Suppressor macrophage treated with lipopolysaccharide for 1 hour (primary cell): ENCODE measurements around the gene SLC2A6.
"Not testable (repeated sequence)": the region's sequence is repeated elsewhere in the genome, so short reads cannot be mapped to it uniquely, and the experiment has no call there.

Source experiments
- DNase-seq, 3 donors: peaks; one replicate each; pipeline ENCODE4 v3.0.0-alpha.2; 2020 to 2022

Gene SLC2A6

DNA sequence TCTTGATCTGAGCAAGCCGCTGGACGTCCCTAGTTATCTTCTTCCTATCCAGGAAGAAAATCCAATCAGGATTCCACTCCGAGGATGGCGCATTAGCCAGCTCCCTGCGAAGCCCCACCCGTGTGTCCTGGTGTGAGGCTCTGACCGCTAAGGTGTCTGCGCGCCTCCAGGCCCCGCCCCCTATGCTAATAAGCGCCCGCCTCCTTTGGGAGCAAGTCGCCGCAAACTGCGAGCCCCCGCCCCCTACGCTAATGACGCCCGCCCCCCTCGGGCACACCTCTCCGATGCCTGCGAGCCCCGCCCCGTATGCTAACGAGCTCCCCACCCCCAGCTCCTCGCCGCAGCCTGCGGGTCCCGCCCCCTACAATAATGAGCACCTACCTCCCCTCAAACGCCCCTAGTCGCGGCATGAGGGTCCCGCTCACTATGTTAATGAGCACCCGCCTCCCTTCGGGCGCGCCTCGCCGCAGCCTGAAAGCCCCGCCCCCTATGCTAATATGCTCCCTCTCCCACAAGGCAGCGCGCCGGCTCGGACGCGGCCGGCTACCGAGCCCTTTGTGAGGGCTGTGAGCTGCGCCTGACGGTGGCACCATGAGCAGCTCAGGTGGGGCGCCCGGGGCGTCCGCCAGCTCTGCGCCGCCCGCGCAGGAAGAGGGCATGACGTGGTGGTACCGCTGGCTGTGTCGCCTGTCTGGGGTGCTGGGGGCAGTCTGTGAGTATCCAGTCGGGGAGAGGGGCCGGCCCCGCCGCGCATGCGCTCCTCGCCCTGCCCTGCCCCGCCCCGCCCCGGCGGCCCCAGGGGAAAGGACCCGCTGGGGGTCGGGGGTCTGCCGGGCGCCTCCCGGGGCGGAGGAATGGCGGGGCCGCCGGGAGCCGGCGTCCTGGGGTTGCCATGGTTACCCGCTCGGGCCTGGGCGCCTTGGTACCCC, 19.2 kb downstream of the SLC2A6 start, which contains the start of gene CACFD1:
CACFD1 (plus strand) TSS at position 503 of the 929 bp plus-strand sequence; CDS start at position 592, 89 bp downstream.
- DNase-seq = peak; percentile 88 to 97 (median 94)

DNA sequence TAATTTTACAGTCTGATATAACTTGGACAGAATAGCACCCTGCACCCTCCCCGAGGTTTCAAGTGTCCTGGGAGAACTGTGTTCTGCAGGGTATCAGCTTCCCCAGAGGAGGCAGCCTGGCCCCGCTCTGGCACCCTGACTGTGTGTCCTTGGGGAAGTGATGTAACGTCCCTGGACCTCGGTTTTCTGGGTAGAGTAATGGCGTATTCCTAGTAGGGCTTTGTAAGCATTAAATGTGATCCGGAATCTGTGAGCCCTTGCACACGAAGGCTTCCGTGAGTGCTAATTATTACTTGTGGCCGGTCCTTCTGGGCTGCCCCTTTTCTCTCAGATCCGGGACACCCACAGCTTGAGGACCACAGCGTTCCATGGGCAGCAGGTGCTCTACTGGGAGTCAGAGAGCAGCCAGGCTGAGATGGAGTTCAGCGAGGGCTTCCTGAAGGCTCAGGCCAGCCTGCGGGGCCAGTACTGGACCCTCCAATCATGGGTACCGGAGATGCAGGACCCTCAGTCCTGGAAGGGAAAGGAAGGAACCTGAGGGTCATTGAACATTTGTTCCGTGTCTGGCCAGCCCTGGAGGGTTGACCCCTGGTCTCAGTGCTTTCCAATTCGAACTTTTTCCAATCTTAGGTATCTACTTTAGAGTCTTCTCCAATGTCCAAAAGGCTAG, 20.1 kb downstream of the SLC2A6 start:
- DNase-seq = peak; percentile 70 to 78 (median 73)

DNA sequence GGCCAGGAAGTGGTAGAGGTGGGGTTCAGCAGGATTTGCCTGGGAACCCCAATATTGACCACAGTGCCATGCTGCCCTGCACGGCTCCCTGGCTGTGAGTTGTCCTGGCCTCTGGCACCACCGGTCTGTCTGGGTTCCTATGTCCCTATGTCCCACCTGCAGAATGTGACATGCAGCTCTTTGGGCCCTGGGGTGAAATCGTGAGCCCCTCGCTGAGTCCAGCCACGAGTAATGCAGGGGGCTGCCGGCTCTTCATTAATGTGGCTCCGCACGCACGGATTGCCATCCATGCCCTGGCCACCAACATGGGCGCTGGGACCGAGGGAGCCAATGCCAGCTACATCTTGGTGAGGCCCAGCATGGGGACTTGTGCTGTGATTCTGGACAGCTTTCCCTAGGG, 21.2 kb downstream of the SLC2A6 start:
- DNase-seq = no peak

DNA sequence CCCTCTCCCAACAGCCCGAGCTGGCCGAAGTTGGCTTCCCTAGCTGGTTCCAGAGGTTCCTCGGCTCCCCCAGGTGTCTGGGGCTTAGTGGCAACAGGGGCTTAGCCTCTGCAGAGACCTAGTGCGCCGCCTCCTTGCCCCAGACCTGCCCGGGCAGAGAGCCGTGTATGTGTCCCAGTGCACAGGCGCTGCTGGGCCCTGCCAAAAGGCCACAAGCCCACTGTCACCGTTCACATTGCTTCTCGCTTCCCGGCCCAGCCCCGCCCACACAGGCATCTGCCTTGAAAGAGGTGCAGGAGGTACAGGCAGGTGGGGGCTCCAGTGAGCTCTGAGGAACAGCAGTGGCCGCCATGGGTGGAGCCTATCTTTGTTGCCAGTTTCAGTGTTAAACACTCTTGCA, 21.7 kb downstream of the SLC2A6 start:
- no peak for DNase-seq

DNA sequence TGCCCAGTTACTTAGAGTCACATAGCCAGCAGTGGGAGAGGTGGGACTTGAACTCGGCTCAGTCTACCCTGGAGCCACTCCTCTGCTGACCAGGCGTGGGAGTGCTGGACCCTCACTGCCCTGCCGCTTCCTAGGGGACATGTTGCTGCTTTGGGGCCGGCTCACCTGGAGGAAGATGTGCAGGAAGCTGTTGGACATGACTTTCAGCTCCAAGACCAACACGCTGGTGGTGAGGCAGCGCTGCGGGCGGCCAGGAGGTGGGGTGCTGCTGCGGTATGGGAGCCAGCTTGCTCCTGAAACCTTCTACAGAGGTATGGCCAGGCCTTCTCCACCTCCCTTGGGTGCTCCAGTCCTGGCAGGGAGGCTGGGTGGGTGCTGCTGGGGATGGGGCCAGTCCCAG, 22.5 kb downstream of the SLC2A6 start:
- DNase-seq = no peak

DNA sequence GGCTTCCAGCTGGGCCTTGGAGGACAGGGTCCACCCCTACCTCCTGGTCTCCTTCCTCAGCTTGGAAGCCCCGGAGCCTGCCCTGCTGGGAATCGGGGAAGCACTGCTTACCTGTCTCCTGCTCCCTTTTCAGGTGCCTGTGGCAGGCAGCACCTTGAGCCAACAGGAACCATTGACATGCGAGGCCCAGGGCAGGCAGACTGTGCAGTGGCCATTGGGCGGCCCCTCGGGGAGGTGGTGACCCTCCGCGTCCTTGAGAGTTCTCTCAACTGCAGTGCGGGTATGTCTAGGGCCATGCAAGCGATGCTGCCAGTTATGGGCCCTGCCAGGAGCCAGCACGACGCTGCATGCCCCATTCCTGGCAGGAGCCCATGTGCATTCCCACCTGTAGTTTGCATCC, 23.0 kb downstream of the SLC2A6 start:
- no peak for DNase-seq

DNA sequence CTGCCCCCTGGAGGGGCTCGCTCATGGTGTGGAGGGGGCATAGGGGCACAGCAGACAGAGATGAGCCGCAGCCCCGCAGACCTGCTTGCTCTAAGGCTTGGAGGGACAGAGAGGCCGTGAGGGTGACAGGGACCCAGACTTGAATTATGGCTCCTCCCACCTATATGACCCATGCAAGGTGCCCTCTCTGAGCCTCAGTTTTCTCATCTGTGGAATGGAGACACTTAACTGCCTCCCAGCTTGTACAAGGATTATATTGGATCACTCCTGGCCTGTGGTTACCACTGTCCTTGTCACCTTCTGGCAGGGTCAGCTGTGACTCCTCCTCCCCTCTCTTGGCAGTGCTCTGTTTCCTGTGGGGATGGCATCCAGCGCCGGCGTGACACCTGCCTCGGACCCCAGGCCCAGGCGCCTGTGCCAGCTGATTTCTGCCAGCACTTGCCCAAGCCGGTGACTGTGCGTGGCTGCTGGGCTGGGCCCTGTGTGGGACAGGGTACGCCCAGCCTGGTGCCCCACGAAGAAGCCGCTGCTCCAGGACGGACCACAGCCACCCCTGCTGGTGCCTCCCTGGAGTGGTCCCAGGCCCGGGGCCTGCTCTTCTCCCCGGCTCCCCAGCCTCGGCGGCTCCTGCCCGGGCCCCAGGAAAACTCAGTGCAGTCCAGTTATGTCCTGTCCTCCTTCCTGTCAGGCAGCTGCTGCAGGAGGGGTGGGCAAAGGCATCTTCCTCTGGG, 23.8 kb downstream of the SLC2A6 start:
- DNase-seq = no peak

DNA sequence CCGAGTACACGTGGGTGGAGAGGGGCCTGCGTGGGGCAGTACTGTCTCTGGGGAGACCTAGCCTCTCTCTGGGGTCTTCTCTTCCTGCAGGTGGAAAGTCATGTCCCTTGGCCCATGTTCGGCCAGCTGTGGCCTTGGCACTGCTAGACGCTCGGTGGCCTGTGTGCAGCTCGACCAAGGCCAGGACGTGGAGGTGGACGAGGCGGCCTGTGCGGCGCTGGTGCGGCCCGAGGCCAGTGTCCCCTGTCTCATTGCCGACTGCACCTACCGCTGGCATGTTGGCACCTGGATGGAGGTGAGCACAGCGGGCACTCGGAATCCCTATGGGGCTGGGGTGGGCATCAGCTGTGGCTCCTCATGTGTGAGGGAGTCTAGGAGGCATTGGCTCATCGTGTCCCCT, 24.6 kb downstream of the SLC2A6 start:
- no peak for DNase-seq

DNA sequence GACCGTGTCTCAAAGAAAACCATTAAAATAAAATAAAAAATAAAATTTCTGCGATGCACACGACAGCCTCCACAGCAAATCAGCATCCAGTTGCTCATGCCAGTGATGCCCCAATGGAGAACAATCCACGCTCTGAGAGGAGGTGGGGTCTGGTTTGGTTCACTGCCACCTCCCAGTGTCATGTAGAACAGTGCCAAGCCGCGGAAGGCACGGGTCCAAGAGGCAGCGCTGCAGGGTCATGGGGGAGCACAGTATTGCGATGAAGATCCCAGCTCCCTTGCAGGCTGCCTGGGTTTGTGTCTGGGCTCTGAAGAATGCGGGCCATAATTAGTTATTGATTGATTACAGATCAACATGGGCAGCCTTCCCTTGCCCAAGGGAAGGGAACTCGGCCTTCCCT, 25.2 kb downstream of the SLC2A6 start:
- no peak for DNase-seq

DNA sequence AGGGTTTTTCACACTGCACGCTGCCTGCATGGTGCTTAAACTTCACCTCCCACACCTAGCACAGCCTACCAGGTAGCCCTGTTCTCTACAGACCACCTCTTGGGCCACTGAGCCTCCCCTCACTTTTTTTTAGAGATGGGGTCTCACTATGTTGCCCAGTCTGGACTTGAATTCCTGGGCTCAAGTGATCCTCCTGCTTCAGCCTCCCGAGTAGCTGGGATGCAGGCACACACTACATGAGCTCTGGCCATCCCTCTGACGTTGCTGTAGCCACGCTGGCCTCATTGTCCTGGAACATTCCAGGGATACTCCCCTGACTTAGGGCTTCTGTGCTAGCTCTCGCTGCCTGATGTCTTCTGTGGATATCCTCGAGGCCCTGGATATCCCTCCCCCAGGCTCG, 26.3 kb downstream of the SLC2A6 start:
- no peak for DNase-seq

DNA sequence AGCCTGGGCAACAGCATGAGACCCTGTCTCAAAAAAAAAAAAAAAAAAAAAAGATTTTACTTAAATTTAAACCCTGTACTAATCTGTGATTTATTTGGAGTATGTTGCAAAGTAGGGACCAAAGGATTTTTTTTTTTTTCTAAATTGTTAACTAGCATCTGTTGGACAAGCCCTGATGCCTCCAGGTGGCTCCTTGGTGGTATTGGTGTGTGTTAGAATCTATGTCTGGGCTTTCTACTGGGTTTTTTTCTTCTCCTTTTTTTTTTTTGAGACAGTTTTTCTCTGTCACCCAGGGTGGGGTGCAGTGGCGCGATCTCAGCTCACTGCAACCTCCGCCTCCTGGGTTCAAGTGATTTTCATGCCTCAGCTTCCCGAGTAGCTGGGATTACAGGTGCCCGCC, 27.0 kb downstream of the SLC2A6 start:
- not testable (repeated sequence) for DNase-seq

DNA sequence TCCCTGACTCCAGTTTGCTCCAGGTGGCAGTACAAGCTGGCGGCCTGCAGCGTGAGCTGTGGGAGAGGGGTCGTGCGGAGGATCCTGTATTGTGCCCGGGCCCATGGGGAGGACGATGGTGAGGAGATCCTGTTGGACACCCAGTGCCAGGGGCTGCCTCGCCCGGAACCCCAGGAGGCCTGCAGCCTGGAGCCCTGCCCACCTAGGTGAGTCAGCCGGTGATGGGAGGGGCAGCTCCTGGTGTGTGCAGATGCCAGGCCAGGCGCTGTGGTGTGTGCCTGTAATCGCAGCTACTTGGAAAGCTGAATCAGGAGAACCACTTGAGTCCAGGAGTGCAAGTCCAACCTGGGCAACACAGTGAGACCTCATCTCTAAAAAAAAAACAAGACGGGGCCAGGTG, 29.1 kb downstream of the SLC2A6 start:
- DNase-seq = no peak

DNA sequence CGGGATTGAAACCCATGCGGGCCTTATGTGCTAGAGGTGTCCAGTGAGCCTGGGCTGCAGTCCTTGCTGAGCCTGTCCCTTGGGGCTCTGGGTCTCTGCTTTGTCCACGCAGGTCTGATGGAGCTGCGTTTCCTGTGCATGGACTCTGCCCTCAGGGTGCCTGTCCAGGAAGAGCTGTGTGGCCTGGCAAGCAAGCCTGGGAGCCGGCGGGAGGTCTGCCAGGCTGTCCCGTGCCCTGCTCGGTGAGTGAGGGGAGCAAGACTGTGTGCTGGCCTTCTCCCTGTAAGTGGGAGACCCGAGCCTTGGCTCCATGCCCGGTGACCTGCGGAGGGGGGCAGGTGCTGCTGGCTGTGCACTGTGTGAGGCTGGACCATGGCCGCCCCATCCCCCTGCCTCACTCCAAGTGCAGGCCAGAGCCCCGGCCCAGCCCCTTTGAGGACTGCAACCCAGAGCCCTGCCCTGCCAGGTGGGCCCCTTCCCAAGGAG, 30.4 kb downstream of the SLC2A6 start:
- DNase-seq = no peak

DNA sequence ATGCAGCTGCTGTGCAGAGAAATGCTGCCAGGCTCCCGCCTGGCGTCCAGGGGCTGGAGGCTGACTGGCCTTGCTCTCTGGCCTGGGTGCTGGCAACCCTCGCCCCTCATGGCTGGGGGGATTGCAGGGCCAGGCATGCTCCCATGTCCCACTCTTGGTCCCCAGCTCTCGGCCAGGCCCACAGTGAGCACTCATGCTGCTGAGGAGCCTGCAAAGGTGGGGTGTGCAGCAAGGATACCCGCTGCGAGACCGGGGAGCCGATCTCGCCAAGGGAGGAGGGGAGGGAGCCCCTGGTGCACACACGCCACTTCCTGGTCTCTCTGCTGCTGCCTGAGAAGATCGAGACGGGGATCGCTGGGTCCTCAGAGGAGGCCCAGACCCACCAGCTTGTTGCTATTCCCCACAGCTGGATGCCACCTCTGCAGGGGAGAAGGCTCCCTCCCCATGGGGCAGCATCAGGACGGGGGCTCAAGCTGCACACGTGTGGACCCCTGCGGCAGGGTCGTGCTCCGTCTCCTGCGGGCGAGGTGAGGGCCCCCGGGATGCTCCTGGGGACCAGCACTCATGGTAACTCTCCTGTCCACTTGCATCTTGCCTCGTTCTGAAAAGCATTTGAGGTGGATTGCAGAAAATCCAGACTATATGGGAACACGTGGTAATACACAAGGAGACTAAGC, 33.5 kb downstream of the SLC2A6 start:
- DNase-seq = no peak

DNA sequence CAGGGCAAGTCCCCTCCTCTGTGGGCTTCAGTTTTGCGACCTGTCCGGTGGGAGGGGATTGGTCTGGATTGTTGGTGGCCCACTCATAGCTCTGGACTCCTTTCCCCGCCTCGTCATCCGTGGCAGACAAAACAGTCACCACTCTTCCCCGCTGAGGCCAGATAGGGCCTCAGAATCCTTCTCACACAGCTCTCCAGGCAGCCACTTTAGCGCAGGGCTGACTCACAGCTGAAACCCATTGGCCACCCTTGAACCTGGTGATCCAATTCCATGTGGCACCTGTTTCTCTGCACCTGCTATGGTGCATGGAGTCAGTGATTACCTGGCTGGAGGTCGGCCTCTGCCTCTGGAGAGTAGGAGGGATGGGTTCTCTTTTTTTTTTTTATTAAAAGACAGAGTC, 34.9 kb downstream of the SLC2A6 start:
- no peak for DNase-seq

DNA sequence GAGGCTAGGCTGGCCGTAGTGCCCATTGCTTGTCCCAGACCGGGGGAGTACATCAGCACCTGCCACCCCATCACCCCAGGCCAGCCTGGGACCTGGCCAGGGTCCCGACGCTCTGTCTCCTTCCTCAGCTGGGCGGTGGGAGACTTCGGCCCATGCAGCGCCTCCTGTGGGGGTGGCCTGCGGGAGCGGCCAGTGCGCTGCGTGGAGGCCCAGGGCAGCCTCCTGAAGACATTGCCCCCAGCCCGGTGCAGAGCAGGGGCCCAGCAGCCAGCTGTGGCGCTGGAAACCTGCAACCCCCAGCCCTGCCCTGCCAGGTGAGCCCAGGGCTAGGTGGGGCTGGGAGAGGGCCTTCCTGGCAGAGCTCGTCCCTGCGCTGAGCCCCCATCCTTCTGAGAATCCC, 35.7 kb downstream of the SLC2A6 start:
- DNase-seq = no peak

DNA sequence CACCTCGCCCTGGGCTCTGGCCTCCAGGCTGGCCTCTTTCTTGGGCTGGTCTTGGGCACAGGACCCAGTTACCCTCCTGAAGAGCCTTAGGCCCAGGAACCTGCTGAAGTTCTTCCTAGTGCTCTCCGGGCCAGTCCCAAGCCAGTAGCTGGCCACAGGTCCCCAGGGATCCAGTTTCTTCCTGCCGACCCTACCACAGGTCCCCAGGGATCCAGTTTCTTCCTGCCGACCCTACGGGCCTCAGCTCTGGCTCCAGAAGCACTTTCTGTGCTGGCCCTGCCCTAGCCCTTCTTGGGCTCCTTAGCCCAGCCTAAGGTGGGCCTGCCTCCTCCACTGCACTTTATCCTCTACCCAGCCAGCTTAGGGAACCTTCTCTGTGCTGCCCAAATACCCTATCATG, 37.3 kb downstream of the SLC2A6 start:
- DNase-seq = no peak

DNA sequence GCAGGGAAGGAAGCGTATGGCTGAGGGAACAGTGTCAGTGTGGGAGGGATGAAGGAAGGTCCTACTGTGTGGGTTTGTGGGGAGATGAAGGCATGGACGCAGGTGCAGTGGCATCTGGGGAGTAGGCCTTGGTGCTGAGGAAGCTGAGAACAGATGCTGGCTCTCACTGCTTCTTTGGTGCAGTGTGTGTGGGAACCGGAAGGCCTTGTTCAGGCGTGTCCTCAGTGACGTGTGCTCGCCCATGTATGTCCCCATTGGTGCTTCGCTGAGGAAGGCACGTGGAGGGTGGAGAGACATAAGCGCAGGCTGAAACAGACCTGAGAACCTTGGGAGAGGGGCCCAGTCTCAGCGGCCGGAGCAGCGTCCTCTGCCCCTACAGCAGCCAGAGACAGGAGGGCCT, 38.0 kb downstream of the SLC2A6 start:
- no peak for DNase-seq

DNA sequence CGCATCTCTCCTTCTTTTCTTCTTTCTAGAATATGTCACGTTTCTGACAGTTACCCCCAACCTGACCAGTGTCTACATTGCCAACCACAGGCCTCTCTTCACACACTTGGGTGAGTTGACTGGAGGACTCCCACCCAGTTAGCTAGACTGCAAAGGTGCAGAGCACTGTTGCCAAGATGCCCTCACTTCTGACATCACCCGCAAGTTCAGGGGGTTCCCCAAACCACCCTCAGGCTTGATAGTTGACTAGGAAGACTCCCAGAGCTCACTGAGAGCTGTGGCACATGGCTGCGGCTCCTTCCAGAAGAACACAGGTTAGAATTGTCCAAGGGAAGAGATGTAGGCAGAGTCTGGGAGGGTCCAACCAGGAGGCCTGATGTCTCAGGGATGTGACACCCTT, 39.6 kb downstream of the SLC2A6 start:
- DNase-seq = no peak

DNA sequence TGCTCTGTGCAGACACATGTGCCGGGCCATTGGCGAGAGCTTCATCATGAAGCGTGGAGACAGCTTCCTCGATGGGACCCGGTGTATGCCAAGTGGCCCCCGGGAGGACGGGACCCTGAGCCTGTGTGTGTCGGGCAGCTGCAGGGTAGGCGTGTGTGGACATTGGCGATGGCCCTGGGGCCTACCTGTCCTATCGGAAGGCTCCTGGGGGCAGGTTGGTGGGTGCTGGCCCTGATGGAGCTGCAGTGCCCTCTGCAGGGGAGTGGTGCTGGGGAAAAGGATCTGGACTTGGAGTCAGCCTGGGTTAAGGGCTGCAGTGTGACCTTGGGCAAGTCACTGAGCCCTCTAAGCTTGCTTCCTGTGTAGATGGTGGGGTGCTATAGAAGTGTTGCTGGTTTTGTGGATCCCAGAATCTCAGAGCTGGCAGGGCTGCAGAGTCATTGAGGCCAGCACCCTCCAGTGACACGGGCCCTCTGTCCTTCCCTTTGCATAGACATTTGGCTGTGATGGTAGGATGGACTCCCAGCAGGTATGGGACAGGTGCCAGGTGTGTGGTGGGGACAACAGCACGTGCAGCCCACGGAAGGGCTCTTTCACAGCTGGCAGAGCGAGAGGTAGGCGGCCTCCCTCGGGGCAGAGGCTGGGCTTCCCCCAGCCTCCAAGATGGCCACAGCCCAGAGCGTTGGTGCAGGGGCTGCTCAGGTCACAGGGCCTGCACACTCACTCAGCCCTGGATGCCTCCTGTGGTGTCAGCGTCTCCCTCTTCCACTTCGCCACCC, 41.0 kb downstream of the SLC2A6 start:
- DNase-seq = peak in 1 of 3 donors; percentile 24

DNA sequence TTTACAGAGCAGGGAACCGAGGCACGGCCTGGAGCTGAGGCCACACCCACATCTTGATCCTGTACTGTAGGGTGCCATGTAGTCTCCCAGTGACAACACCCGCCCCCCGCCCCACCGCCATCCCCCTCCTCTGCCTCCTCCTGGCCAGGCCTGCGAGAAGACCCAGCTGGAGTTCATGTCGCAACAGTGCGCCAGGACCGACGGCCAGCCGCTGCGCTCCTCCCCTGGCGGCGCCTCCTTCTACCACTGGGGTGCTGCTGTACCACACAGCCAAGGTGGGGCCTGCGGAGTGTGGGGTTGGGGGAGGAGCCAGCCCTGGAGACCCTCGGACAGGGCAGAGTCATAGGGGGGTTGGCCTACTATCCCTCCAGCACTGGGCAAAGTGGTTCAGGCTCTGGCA, 42.2 kb downstream of the SLC2A6 start:
- no peak for DNase-seq

DNA sequence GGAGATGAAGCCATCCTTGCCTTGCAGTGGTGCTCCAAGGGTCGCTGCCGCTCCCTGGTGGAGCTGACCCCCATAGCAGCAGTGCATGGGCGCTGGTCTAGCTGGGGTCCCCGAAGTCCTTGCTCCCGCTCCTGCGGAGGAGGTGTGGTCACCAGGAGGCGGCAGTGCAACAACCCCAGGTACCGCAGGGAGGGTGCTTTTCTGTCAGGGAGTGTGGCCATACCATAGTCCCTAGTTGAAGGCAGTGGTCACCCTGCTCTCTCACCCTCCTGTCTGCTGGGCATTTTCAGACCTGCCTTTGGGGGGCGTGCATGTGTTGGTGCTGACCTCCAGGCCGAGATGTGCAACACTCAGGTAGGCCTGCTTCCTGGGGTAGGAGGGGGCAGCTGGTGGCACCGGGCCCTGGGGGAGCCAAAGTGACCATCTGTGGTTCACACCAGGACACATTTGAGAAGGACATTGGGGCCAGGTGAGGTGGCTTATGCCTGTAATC, 45.5 kb downstream of the SLC2A6 start:
- no peak for DNase-seq
